Activated CD4-positive, alpha-beta T cell treated with anti-CD3 and anti-CD28 coated beads, Interleukin-2, amount 10 ng/mL, durations not matched to agents 24 days and 14 days (primary cell): ENCODE data around the gene ARCN1. TPM values are rescaled to one million over a fixed set of nuclear protein-coding genes. Genes with fewer than 3 reads are reported as not detected.

Source experiments
- DNase-seq: peaks from one replicate; pipeline ENCODE4 v3.0.0; 2022
- H3K27ac Mint-ChIP-seq: one replicate; pipeline ENCODE4 v1.8.0; 2022; ENCODE audit warnings: mild to moderate bottlenecking, mixed read lengths
- H3K27me3 Mint-ChIP-seq: one replicate; pipeline ENCODE4 v1.8.0; 2022; ENCODE audit warnings: mixed read lengths
- H3K36me3 Mint-ChIP-seq: one replicate; pipeline ENCODE4 v1.8.0; 2022; ENCODE audit warnings: low read depth, mild to moderate bottlenecking, mixed read lengths
- H3K4me1 Mint-ChIP-seq: one replicate; pipeline ENCODE4 v1.8.0; 2021; ENCODE audit warnings: mixed read lengths
- H3K4me3 Mint-ChIP-seq: one replicate; pipeline ENCODE4 v1.8.0; 2022; ENCODE audit warnings: mild to moderate bottlenecking, moderate library complexity, mixed read lengths
- H3K9me3 Mint-ChIP-seq: one replicate; pipeline ENCODE4 v1.8.0; 2021; ENCODE audit warnings: mixed read lengths
- intact Hi-C: fragments of 100-400 bp; cut with micrococcal nuclease; formaldehyde crosslinking; loops from one replicate; pipeline ENCODE4 v1.15.1; 2023
- total RNA-seq: library from RNA; stranded (reverse); gene quantifications from 2 replicates; pipeline ENCODE4 v1.2.3, GENCODE V29; 2022

Gene ARCN1
- total RNA-seq, 1 donor from 2014 or later = 147 TPM

- intact Hi-C loops = no loop called here
- H3K27ac Mint-ChIP-seq = no peak overlapping the region
- peaks cover 8% of the 10 kb centered on the region for H3K4me1 Mint-ChIP-seq
- DNase-seq = no peak
- H3K9me3 Mint-ChIP-seq = no peaks in the 10 kb centered on the region
- H3K36me3 Mint-ChIP-seq = peaks cover 2% of the 10 kb centered on the region
- peaks cover 18% of the 10 kb centered on the region for H3K27me3 Mint-ChIP-seq
- H3K4me3 Mint-ChIP-seq = no peak overlapping the region
These were observed 42.3 kb downstream of the ARCN1 start for GRCh38 chr11:118614511-118614910.

- Mint-ChIP-seq H3K4me3 (no peak overlapping the region), H3K27ac (no peak overlapping the region), H3K36me3 (no peaks in the 10 kb centered on the region), H3K27me3 (peaks cover 16% of the 10 kb centered on the region), H3K9me3 (no peaks in the 10 kb centered on the region), H3K4me1 (peaks cover 4% of the 10 kb centered on the region)
- no peak for DNase-seq
- intact Hi-C loops = no loop called here
These were observed 43.2 kb downstream of the ARCN1 start for GRCh38 chr11:118615282-118615975.

GRCh38 chr11:118615976-118616371 is 43.8 kb downstream of the ARCN1 start:
- H3K4me3 Mint-ChIP-seq = no peak overlapping the region
- no peak for DNase-seq
- intact Hi-C loops = no loop called here
- peaks cover 7% of the 10 kb centered on the region for H3K4me1 Mint-ChIP-seq
- no peaks in the 10 kb centered on the region for H3K36me3 Mint-ChIP-seq
- H3K9me3 Mint-ChIP-seq = no peaks in the 10 kb centered on the region
- H3K27me3 Mint-ChIP-seq = peaks cover 20% of the 10 kb centered on the region
- no peak overlapping the region for H3K27ac Mint-ChIP-seq

GRCh38 chr11:118618115-118618990 is 46.1 kb downstream of the ARCN1 start:
- H3K4me1 Mint-ChIP-seq = peaks cover 4% of the 10 kb centered on the region
- DNase-seq = no peak
- intact Hi-C loops = no loop called here
- H3K4me3 Mint-ChIP-seq = no peak overlapping the region
- no peaks in the 10 kb centered on the region for H3K36me3 Mint-ChIP-seq
- peaks cover 22% of the 10 kb centered on the region for H3K27me3 Mint-ChIP-seq
- H3K27ac Mint-ChIP-seq = no peak overlapping the region
- no peaks in the 10 kb centered on the region for H3K9me3 Mint-ChIP-seq

- Mint-ChIP-seq H3K4me1 (peaks cover 4% of the 10 kb centered on the region), H3K36me3 (no peaks in the 10 kb centered on the region), H3K27ac (no peak overlapping the region), H3K27me3 (peaks cover 22% of the 10 kb centered on the region), H3K9me3 (no peaks in the 10 kb centered on the region), H3K4me3 (no peak overlapping the region)
- no peak for DNase-seq
- intact Hi-C loops = no loop called here
These were observed 46.8 kb downstream of the ARCN1 start for GRCh38 chr11:118618991-118619375.

GRCh38 chr11:118619444-118620197 is 47.4 kb downstream of the ARCN1 start:
- no peak for DNase-seq
- Mint-ChIP-seq H3K27me3 (peaks cover 22% of the 10 kb centered on the region), H3K27ac (no peak overlapping the region), H3K9me3 (no peaks in the 10 kb centered on the region), H3K36me3 (no peaks in the 10 kb centered on the region), H3K4me1 (peaks cover 4% of the 10 kb centered on the region), H3K4me3 (no peak overlapping the region)
- intact Hi-C loops = no loop called here

GRCh38 chr11:118620529-118621070 is 48.4 kb downstream of the ARCN1 start:
- Mint-ChIP-seq H3K4me1 (peaks cover 4% of the 10 kb centered on the region), H3K4me3 (peak overlapping the region; percentile 75)
- intact Hi-C loops = no loop called here

GRCh38 chr11:118621071-118621783 is 49.0 kb downstream of the ARCN1 start:
- Mint-ChIP-seq H3K4me1 (peaks cover 4% of the 10 kb centered on the region), H3K36me3 (no peaks in the 10 kb centered on the region), H3K27ac (no peak overlapping the region), H3K4me3 (peak overlapping the region; percentile 75), H3K27me3 (peaks cover 22% of the 10 kb centered on the region), H3K9me3 (no peaks in the 10 kb centered on the region)
- intact Hi-C loops = no loop called here
- DNase-seq = peak; percentile 76

More at GRCh38 chr11:118620529-118621070, 48.4 kb downstream of the ARCN1 start:
- DNase-seq = no peak
- no peaks in the 10 kb centered on the region for H3K36me3 Mint-ChIP-seq
- no peaks in the 10 kb centered on the region for H3K9me3 Mint-ChIP-seq
- no peak overlapping the region for H3K27ac Mint-ChIP-seq
- H3K27me3 Mint-ChIP-seq = peaks cover 22% of the 10 kb centered on the region

GRCh38 chr11:118621784-118622375 is 49.7 kb downstream of the ARCN1 start:
- H3K4me3 Mint-ChIP-seq = peak overlapping the region; percentile 44
- H3K9me3 Mint-ChIP-seq = no peaks in the 10 kb centered on the region
- intact Hi-C loops = no loop called here
- peaks cover 22% of the 10 kb centered on the region for H3K27me3 Mint-ChIP-seq
- DNase-seq = no peak
- no peak overlapping the region for H3K27ac Mint-ChIP-seq
- no peaks in the 10 kb centered on the region for H3K36me3 Mint-ChIP-seq
- H3K4me1 Mint-ChIP-seq = peaks cover 4% of the 10 kb centered on the region

- DNase-seq = no peak
- H3K27me3 Mint-ChIP-seq = peaks cover 22% of the 10 kb centered on the region
- peaks cover 4% of the 10 kb centered on the region for H3K4me1 Mint-ChIP-seq
- H3K9me3 Mint-ChIP-seq = no peaks in the 10 kb centered on the region
- no peaks in the 10 kb centered on the region for H3K36me3 Mint-ChIP-seq
- intact Hi-C loops = no loop called here
- H3K4me3 Mint-ChIP-seq = no peak overlapping the region
- no peak overlapping the region for H3K27ac Mint-ChIP-seq
These were observed 50.4 kb downstream of the ARCN1 start for GRCh38 chr11:118622376-118623268.

- intact Hi-C loops = no loop called here
- H3K4me1 Mint-ChIP-seq = peaks cover 4% of the 10 kb centered on the region
- peaks cover 22% of the 10 kb centered on the region for H3K27me3 Mint-ChIP-seq
- H3K27ac Mint-ChIP-seq = no peak overlapping the region
- H3K36me3 Mint-ChIP-seq = no peaks in the 10 kb centered on the region
- H3K9me3 Mint-ChIP-seq = no peaks in the 10 kb centered on the region
- no peak for DNase-seq
- H3K4me3 Mint-ChIP-seq = no peak overlapping the region
These were observed 51.1 kb downstream of the ARCN1 start for GRCh38 chr11:118623269-118623655.

GRCh38 chr11:118625036-118625690 is 53.0 kb downstream of the ARCN1 start:
- DNase-seq = no peak
- H3K27me3 Mint-ChIP-seq = peaks cover 18% of the 10 kb centered on the region
- H3K27ac Mint-ChIP-seq = no peak overlapping the region
- no peak overlapping the region for H3K4me3 Mint-ChIP-seq
- no peaks in the 10 kb centered on the region for H3K36me3 Mint-ChIP-seq
- no peaks in the 10 kb centered on the region for H3K9me3 Mint-ChIP-seq
- intact Hi-C loops = no loop called here
- H3K4me1 Mint-ChIP-seq = peaks cover 4% of the 10 kb centered on the region
